HL-60 (cell line): ENCODE data around the gene FKTN.

Experiments
- DNase-seq, 2 experiments: peaks; one replicate each; pipeline ENCODE4 v3.0.0-alpha.2; 2010 to 2020; ENCODE audit warnings: low read depth in 1 of 2, low spot score in 1 of 2
- H3K27ac ChIP-seq: fragments of 250-450 bp; sonication (Bioruptor Pico); replicated peaks from 2 replicates; pipeline ENCODE4 v1.5.1; 2020; ENCODE audit warnings: mild to moderate bottlenecking, moderate library complexity
- H3K27me3 ChIP-seq: fragments of 250-450 bp; sonication (Bioruptor Pico); 2 replicates; pipeline ENCODE4 v1.5.1; 2021; ENCODE audit warnings: mild to moderate bottlenecking, moderate library complexity; ENCODE audit not compliant: insufficient read depth, poor library complexity, severe bottlenecking
- H3K4me3 ChIP-seq: replicated peaks from 2 replicates; pipeline ENCODE4 v1.5.1; 2011; ENCODE audit warnings: mild to moderate bottlenecking, control low read depth, low read length; ENCODE audit not compliant: insufficient read depth
- GABPA ChIP-seq: IDR thresholded peaks from 2 replicates; pipeline ENCODE4 v1.6.1; 2012; ENCODE audit warnings: low read depth
- POLR2AphosphoS5 ChIP-seq: IDR thresholded peaks from 2 replicates; pipeline ENCODE4 v1.6.1; 2012; ENCODE audit warnings: low read depth
- REST ChIP-seq: IDR thresholded peaks from 2 replicates; pipeline ENCODE4 v1.6.1; 2012; ENCODE audit warnings: low read depth; ENCODE audit not compliant: insufficient replicate concordance
- SPI1 ChIP-seq: IDR thresholded peaks from 2 replicates; pipeline ENCODE4 v1.6.1; 2012; ENCODE audit warnings: low read depth, mild to moderate bottlenecking, borderline replicate concordance
- TF ChIP-seq, protein P1 (sequence below): IDR thresholded peaks from one replicate; pipeline ENCODE4 v1.5.1; 2011; ENCODE audit warnings: low read length, control low read depth, inconsistent platforms; ENCODE audit not compliant: insufficient read depth

The FKTN gene

GRCh38 chr9:105670775-105671174, 112.8 kb downstream of the FKTN start:
- DNase-seq, result no peak
- no peak overlapping the region for H3K4me3 ChIP-seq
- H3K27me3 ChIP-seq, result no peaks in the 10 kb centered on the region
- no peak overlapping the region for H3K27ac ChIP-seq
- TF ChIP-seq SPI1 (no peak), REST (no peak), GABPA (no peak), POLR2AphosphoS5 (no peak)
- TF ChIP-seq, protein P1, sequence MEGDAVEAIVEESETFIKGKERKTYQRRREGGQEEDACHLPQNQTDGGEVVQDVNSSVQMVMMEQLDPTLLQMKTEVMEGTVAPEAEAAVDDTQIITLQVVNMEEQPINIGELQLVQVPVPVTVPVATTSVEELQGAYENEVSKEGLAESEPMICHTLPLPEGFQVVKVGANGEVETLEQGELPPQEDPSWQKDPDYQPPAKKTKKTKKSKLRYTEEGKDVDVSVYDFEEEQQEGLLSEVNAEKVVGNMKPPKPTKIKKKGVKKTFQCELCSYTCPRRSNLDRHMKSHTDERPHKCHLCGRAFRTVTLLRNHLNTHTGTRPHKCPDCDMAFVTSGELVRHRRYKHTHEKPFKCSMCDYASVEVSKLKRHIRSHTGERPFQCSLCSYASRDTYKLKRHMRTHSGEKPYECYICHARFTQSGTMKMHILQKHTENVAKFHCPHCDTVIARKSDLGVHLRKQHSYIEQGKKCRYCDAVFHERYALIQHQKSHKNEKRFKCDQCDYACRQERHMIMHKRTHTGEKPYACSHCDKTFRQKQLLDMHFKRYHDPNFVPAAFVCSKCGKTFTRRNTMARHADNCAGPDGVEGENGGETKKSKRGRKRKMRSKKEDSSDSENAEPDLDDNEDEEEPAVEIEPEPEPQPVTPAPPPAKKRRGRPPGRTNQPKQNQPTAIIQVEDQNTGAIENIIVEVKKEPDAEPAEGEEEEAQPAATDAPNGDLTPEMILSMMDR, result no peak

DNA sequence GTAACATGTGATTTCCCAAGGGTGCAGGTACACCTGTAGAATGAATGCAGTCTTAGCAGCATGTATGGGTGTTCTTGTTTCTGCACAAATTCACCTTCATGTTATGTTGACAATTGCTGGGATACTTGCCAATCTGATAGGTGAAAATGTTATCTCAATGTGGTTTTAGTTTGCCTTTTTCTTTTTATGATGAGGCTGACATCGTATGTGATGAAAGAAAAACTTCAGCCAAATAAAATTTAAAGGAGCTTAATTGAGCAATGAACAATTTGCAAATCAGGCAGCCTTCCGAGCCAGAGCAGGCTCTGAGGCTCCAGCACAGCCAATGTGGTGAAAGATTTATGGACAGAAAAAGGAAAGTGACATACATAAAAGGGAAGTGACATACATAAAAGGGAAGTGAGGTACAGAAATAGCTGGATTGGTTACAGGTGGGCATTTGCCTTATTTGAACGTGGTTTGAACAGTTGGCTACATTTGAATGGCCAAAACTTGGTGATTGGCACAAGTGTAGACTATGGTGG, 114.8 kb downstream of the FKTN start:
- TF ChIP-seq, protein P1, result no peak
- TF ChIP-seq GABPA (peak; percentile 79), REST (no peak), POLR2AphosphoS5 (no peak), SPI1 (peak; percentile 100)
- H3K4me3 ChIP-seq, result no peak overlapping the region
- H3K27me3 ChIP-seq, result no peaks in the 10 kb centered on the region
- peak overlapping the region; percentile 48 for H3K27ac ChIP-seq
- DNase-seq, result peak; percentile 28 to 69

GRCh38 chr9:105673850-105674387, 116.0 kb downstream of the FKTN start:
- H3K27ac ChIP-seq, result peak overlapping the region; percentile 48

More at GRCh38 chr9:105673850-105674387, 116.0 kb downstream of the FKTN start:
- no peak for DNase-seq
- TF ChIP-seq SPI1, result no peak
- TF ChIP-seq, protein P1, result no peak
- TF ChIP-seq REST, result no peak
- no peak for TF ChIP-seq GABPA
- no peak for TF ChIP-seq POLR2AphosphoS5
- Histone ChIP-seq H3K27me3 (no peaks in the 10 kb centered on the region), H3K4me3 (no peak overlapping the region)
